ENCODE data around the gene HSPG2. TPM values are rescaled to one million over a fixed set of nuclear protein-coding genes. Genes with fewer than 3 reads are reported as not detected.

HSPG2 gene
- total RNA-seq, 1 donor from 2014 or later, result 152 TPM

- peaks cover 68 to 79% (median 78%) of the 10 kb centered on the region in 3 donors for H3K4me1 ChIP-seq (ENCODE audit: control insufficient read depth in 3 of 3, insufficient read depth in 3 of 3, low read length in 3 of 3)
- H3K27ac ChIP-seq (ENCODE audit: low read depth, low read length), result peak overlapping the region; percentile 64
- peak overlapping the region; percentile 14 to 85 (median 74) for H3K9ac ChIP-seq (ENCODE audit: low read depth in 1 of 3, low read length in 3 of 3)
- peak overlapping the region; percentile 81 to 88 (median 86) for H3K4me3 ChIP-seq (ENCODE audit: low read length in 3 of 3)
- H3K27me3 ChIP-seq (ENCODE audit: control insufficient read depth in 3 of 3, insufficient read depth in 3 of 3, low read length in 3 of 3), result no peaks in the 10 kb centered on the region
- H3K9me3 ChIP-seq (ENCODE audit: control insufficient read depth in 3 of 3, low read length in 3 of 3), result no peaks in the 10 kb centered on the region
- no peaks in the 10 kb centered on the region for H3K36me3 ChIP-seq (ENCODE audit: control insufficient read depth in 3 of 3, insufficient read depth in 3 of 3, low read length in 3 of 3)
Measured at GRCh38 chr1:21935393-21935804, 1.7 kb downstream of the HSPG2 start.

GRCh38 chr1:21933397-21934248 is 3.5 kb downstream of the HSPG2 start:
- H3K27ac ChIP-seq (ENCODE audit: low read depth, low read length), result peak overlapping the region; percentile 79

GRCh38 chr1:21932127-21932526 is 5.0 kb downstream of the HSPG2 start:
- H3K9me3 ChIP-seq (ENCODE audit: control insufficient read depth in 3 of 3, low read length in 3 of 3), result no peaks in the 10 kb centered on the region
- H3K27ac ChIP-seq (ENCODE audit: low read depth, low read length), result peak overlapping the region; percentile 79
- no peaks in the 10 kb centered on the region for H3K27me3 ChIP-seq (ENCODE audit: control insufficient read depth in 3 of 3, insufficient read depth in 3 of 3, low read length in 3 of 3)
- H3K9ac ChIP-seq (ENCODE audit: low read depth in 1 of 3, low read length in 3 of 3), result peak overlapping the region; percentile 50 to 76 (median 70)
- peaks cover 0 to 2% (median 0%) of the 10 kb centered on the region in 3 donors for H3K36me3 ChIP-seq (ENCODE audit: control insufficient read depth in 3 of 3, insufficient read depth in 3 of 3, low read length in 3 of 3)
- no peak overlapping the region for H3K4me3 ChIP-seq (ENCODE audit: low read length in 3 of 3)
- H3K4me1 ChIP-seq (ENCODE audit: control insufficient read depth in 3 of 3, insufficient read depth in 3 of 3, low read length in 3 of 3), result peaks cover 60 to 70% (median 69%) of the 10 kb centered on the region in 3 donors

More at GRCh38 chr1:21933397-21934248, 3.5 kb downstream of the HSPG2 start:
- peaks cover 60 to 68% (median 66%) of the 10 kb centered on the region in 3 donors for H3K4me1 ChIP-seq (ENCODE audit: control insufficient read depth in 3 of 3, insufficient read depth in 3 of 3, low read length in 3 of 3)
- H3K4me3 ChIP-seq (ENCODE audit: low read length in 3 of 3), result peak overlapping the region; percentile 17 to 70 (median 55)
- peak overlapping the region; percentile 15 to 81 (median 76) for H3K9ac ChIP-seq (ENCODE audit: low read depth in 1 of 3, low read length in 3 of 3)
- H3K9me3 ChIP-seq (ENCODE audit: control insufficient read depth in 3 of 3, low read length in 3 of 3), result no peaks in the 10 kb centered on the region
- no peaks in the 10 kb centered on the region for H3K36me3 ChIP-seq (ENCODE audit: control insufficient read depth in 3 of 3, insufficient read depth in 3 of 3, low read length in 3 of 3)
- no peaks in the 10 kb centered on the region for H3K27me3 ChIP-seq (ENCODE audit: control insufficient read depth in 3 of 3, insufficient read depth in 3 of 3, low read length in 3 of 3)

GRCh38 chr1:21931171-21932093 is 5.7 kb downstream of the HSPG2 start:
- Histone ChIP-seq H3K9ac (ENCODE audit: low read depth in 1 of 3, low read length in 3 of 3) (peak overlapping the region; percentile 69 to 76 (median 70)), H3K4me3 (ENCODE audit: low read length in 3 of 3) (peak overlapping the region in 1 of 3 donors; percentile 29), H3K27me3 (ENCODE audit: control insufficient read depth in 3 of 3, insufficient read depth in 3 of 3, low read length in 3 of 3) (no peaks in the 10 kb centered on the region)

GRCh38 chr1:21930629-21931170 is 6.4 kb downstream of the HSPG2 start:
- H3K4me3 ChIP-seq (ENCODE audit: low read length in 3 of 3), result peak overlapping the region in 1 of 3 donors; percentile 29

More at GRCh38 chr1:21931171-21932093, 5.7 kb downstream of the HSPG2 start:
- Histone ChIP-seq H3K27ac (ENCODE audit: low read depth, low read length) (peak overlapping the region; percentile 79), H3K4me1 (ENCODE audit: control insufficient read depth in 3 of 3, insufficient read depth in 3 of 3, low read length in 3 of 3) (peaks cover 63 to 72% (median 72%) of the 10 kb centered on the region in 3 donors), H3K9me3 (ENCODE audit: control insufficient read depth in 3 of 3, low read length in 3 of 3) (no peaks in the 10 kb centered on the region), H3K36me3 (ENCODE audit: control insufficient read depth in 3 of 3, insufficient read depth in 3 of 3, low read length in 3 of 3) (peaks cover 0 to 2% (median 0%) of the 10 kb centered on the region in 3 donors)

GRCh38 chr1:21930080-21930571 is 7.0 kb downstream of the HSPG2 start:
- peaks cover 71 to 74% (median 73%) of the 10 kb centered on the region in 3 donors for H3K4me1 ChIP-seq (ENCODE audit: control insufficient read depth in 3 of 3, insufficient read depth in 3 of 3, low read length in 3 of 3)
- no peak overlapping the region for H3K9ac ChIP-seq (ENCODE audit: low read depth in 1 of 3, low read length in 3 of 3)
- peaks cover 0 to 2% (median 0%) of the 10 kb centered on the region in 3 donors for H3K36me3 ChIP-seq (ENCODE audit: control insufficient read depth in 3 of 3, insufficient read depth in 3 of 3, low read length in 3 of 3)
- H3K4me3 ChIP-seq (ENCODE audit: low read length in 3 of 3), result no peak overlapping the region
- H3K9me3 ChIP-seq (ENCODE audit: control insufficient read depth in 3 of 3, low read length in 3 of 3), result no peaks in the 10 kb centered on the region
- no peak overlapping the region for H3K27ac ChIP-seq (ENCODE audit: low read depth, low read length)
- no peaks in the 10 kb centered on the region for H3K27me3 ChIP-seq (ENCODE audit: control insufficient read depth in 3 of 3, insufficient read depth in 3 of 3, low read length in 3 of 3)

More at GRCh38 chr1:21930629-21931170, 6.4 kb downstream of the HSPG2 start:
- peaks cover 66 to 73% (median 73%) of the 10 kb centered on the region in 3 donors for H3K4me1 ChIP-seq (ENCODE audit: control insufficient read depth in 3 of 3, insufficient read depth in 3 of 3, low read length in 3 of 3)
- no peaks in the 10 kb centered on the region for H3K27me3 ChIP-seq (ENCODE audit: control insufficient read depth in 3 of 3, insufficient read depth in 3 of 3, low read length in 3 of 3)
- H3K9ac ChIP-seq (ENCODE audit: low read depth in 1 of 3, low read length in 3 of 3), result peak overlapping the region in 2 of 3 donors; percentile 69 to 70
- peaks cover 0 to 2% (median 0%) of the 10 kb centered on the region in 3 donors for H3K36me3 ChIP-seq (ENCODE audit: control insufficient read depth in 3 of 3, insufficient read depth in 3 of 3, low read length in 3 of 3)
- H3K27ac ChIP-seq (ENCODE audit: low read depth, low read length), result peak overlapping the region; percentile 79
- no peaks in the 10 kb centered on the region for H3K9me3 ChIP-seq (ENCODE audit: control insufficient read depth in 3 of 3, low read length in 3 of 3)

- H3K36me3 ChIP-seq (ENCODE audit: control insufficient read depth in 3 of 3, insufficient read depth in 3 of 3, low read length in 3 of 3), result peaks cover 0 to 4% (median 0%) of the 10 kb centered on the region in 3 donors
- no peaks in the 10 kb centered on the region for H3K27me3 ChIP-seq (ENCODE audit: control insufficient read depth in 3 of 3, insufficient read depth in 3 of 3, low read length in 3 of 3)
- no peaks in the 10 kb centered on the region for H3K9me3 ChIP-seq (ENCODE audit: control insufficient read depth in 3 of 3, low read length in 3 of 3)
- peak overlapping the region; percentile 3 to 60 (median 43) for H3K9ac ChIP-seq (ENCODE audit: low read depth in 1 of 3, low read length in 3 of 3)
- peak overlapping the region; percentile 75 for H3K27ac ChIP-seq (ENCODE audit: low read depth, low read length)
- peaks cover 71 to 78% (median 73%) of the 10 kb centered on the region in 3 donors for H3K4me1 ChIP-seq (ENCODE audit: control insufficient read depth in 3 of 3, insufficient read depth in 3 of 3, low read length in 3 of 3)
- H3K4me3 ChIP-seq (ENCODE audit: low read length in 3 of 3), result peak overlapping the region in 1 of 3 donors; percentile 35
Measured at GRCh38 chr1:21927533-21928237, 9.4 kb downstream of the HSPG2 start.

- H3K36me3 ChIP-seq (ENCODE audit: control insufficient read depth in 3 of 3, insufficient read depth in 3 of 3, low read length in 3 of 3), result peaks cover 0 to 4% (median 0%) of the 10 kb centered on the region in 3 donors
- H3K4me1 ChIP-seq (ENCODE audit: control insufficient read depth in 3 of 3, insufficient read depth in 3 of 3, low read length in 3 of 3), result peaks cover 67 to 78% (median 73%) of the 10 kb centered on the region in 3 donors
- no peaks in the 10 kb centered on the region for H3K9me3 ChIP-seq (ENCODE audit: control insufficient read depth in 3 of 3, low read length in 3 of 3)
- H3K4me3 ChIP-seq (ENCODE audit: low read length in 3 of 3), result peak overlapping the region in 1 of 3 donors; percentile 35
- H3K27ac ChIP-seq (ENCODE audit: low read depth, low read length), result peak overlapping the region; percentile 75
- H3K9ac ChIP-seq (ENCODE audit: low read depth in 1 of 3, low read length in 3 of 3), result peak overlapping the region; percentile 32 to 61 (median 60)
- no peaks in the 10 kb centered on the region for H3K27me3 ChIP-seq (ENCODE audit: control insufficient read depth in 3 of 3, insufficient read depth in 3 of 3, low read length in 3 of 3)
Measured at GRCh38 chr1:21926814-21927532, 10.1 kb downstream of the HSPG2 start.
